H9 (cell line): ENCODE measurements around the gene DENND4A. TPM values are rescaled to one million over a fixed set of nuclear protein-coding genes. Genes with fewer than 3 reads are reported as not detected.

Experiments
- DNase-seq: peaks from one replicate; pipeline ENCODE4 v3.0.0-alpha.2; 2017
- H2AFZ ChIP-seq: one replicate; pipeline ENCODE4 v1.6.1; 2013; ENCODE audit warnings: mild to moderate bottlenecking, low read length, control low read depth, moderate library complexity
- H2AK5ac ChIP-seq: 2 replicates; pipeline ENCODE4 v1.6.1; 2013; ENCODE audit warnings: low read length, control low read depth, mixed read lengths; ENCODE audit not compliant: insufficient read length
- H2BK120ac ChIP-seq: one replicate; pipeline ENCODE4 v1.6.1; 2013; ENCODE audit warnings: low read depth, mild to moderate bottlenecking, low read length, control low read depth, inconsistent platforms; ENCODE audit not compliant: poor library complexity, severe bottlenecking
- H2BK12ac ChIP-seq: 2 replicates; pipeline ENCODE4 v1.6.1; 2013; ENCODE audit warnings: low read length, control low read depth, mixed read lengths, low read depth; ENCODE audit not compliant: insufficient read length
- H2BK15ac ChIP-seq: 2 replicates; pipeline ENCODE4 v1.6.1; 2013; ENCODE audit warnings: low read depth, low read length, control low read depth
- H2BK20ac ChIP-seq: one replicate; pipeline ENCODE4 v1.6.1; 2013; ENCODE audit warnings: low read depth, mild to moderate bottlenecking, low read length, control low read depth, inconsistent platforms; ENCODE audit not compliant: poor library complexity, severe bottlenecking
- H2BK5ac ChIP-seq: 2 replicates; pipeline ENCODE4 v1.6.1; 2013; ENCODE audit warnings: low read length, control low read depth, mixed read lengths; ENCODE audit not compliant: insufficient read length
- H3K14ac ChIP-seq: 2 replicates; pipeline ENCODE4 v1.6.1; 2013; ENCODE audit warnings: low read length, control low read depth; ENCODE audit not compliant: insufficient read depth
- H3K18ac ChIP-seq: 2 replicates; pipeline ENCODE4 v1.6.1; 2013; ENCODE audit warnings: low read depth, mild to moderate bottlenecking, mixed read lengths, low read length, control low read depth; ENCODE audit not compliant: insufficient read length
- H3K23ac ChIP-seq: 2 replicates; pipeline ENCODE4 v1.6.1; 2013; ENCODE audit warnings: low read length, control low read depth, mixed read lengths, low read depth; ENCODE audit not compliant: insufficient read length
- H3K23me2 ChIP-seq: 2 replicates; pipeline ENCODE4 v1.6.1; 2013; ENCODE audit warnings: low read depth, mild to moderate bottlenecking, mixed read lengths, low read length, control low read depth; ENCODE audit not compliant: insufficient read length, poor library complexity, severe bottlenecking
- H3K27ac ChIP-seq: 2 replicates; pipeline ENCODE4 v1.5.1; 2013; ENCODE audit warnings: low read length, control low read depth, mixed read lengths, low read depth; ENCODE audit not compliant: insufficient read length
- H3K27me3 ChIP-seq: 2 replicates; pipeline ENCODE4 v1.6.1; 2013; ENCODE audit warnings: low read length, control low read depth, inconsistent platforms; ENCODE audit not compliant: insufficient read depth
- H3K4ac ChIP-seq: 2 replicates; pipeline ENCODE4 v1.6.1; 2013; ENCODE audit warnings: low read depth, mild to moderate bottlenecking, control low read depth, inconsistent platforms, low read length, moderate library complexity
- H3K4me1 ChIP-seq: 2 replicates; pipeline ENCODE4 v1.6.1; 2013; ENCODE audit warnings: low read length, control low read depth, inconsistent platforms; ENCODE audit not compliant: insufficient read depth
- H3K4me2 ChIP-seq: 2 replicates; pipeline ENCODE4 v1.6.1; 2013; ENCODE audit warnings: low read length, control low read depth, mixed read lengths; ENCODE audit not compliant: insufficient read length, insufficient read depth
- H3K56ac ChIP-seq: 2 replicates; pipeline ENCODE4 v1.6.1; 2013; ENCODE audit warnings: low read depth, mild to moderate bottlenecking, mixed read lengths, low read length, control low read depth; ENCODE audit not compliant: insufficient read length
- H3K79me1 ChIP-seq: 2 replicates; pipeline ENCODE4 v1.6.1; 2013; ENCODE audit warnings: low read depth, mild to moderate bottlenecking, moderate library complexity, low read length, control low read depth, inconsistent platforms; ENCODE audit not compliant: insufficient read depth, poor library complexity, severe bottlenecking
- H3K79me2 ChIP-seq: 2 replicates; pipeline ENCODE4 v1.6.1; 2013; ENCODE audit warnings: low read length, control low read depth, inconsistent platforms; ENCODE audit not compliant: insufficient read depth
- H3K9ac ChIP-seq: 2 replicates; pipeline ENCODE4 v1.6.1; 2013; ENCODE audit warnings: low read length, control low read depth, mixed read lengths; ENCODE audit not compliant: insufficient read length; ENCODE audit errors: extremely low read depth
- H3K9me3 ChIP-seq: one replicate; pipeline ENCODE4 v1.6.1; 2013; ENCODE audit warnings: low read depth, low read length, inconsistent platforms; ENCODE audit not compliant: control insufficient read depth
- H3T11ph ChIP-seq: one replicate; pipeline ENCODE4 v1.6.1; 2013; ENCODE audit warnings: mild to moderate bottlenecking, low read length, control low read depth, inconsistent platforms
- H4K20me1 ChIP-seq: one replicate; pipeline ENCODE4 v1.6.1; 2013; ENCODE audit not compliant: control insufficient read depth, insufficient read length, insufficient read depth
- H4K5ac ChIP-seq: 2 replicates; pipeline ENCODE4 v1.6.1; 2013; ENCODE audit warnings: low read depth, mild to moderate bottlenecking, mixed read lengths, low read length, control low read depth; ENCODE audit not compliant: insufficient read length
- H4K8ac ChIP-seq: replicated peaks from 2 replicates; pipeline ENCODE4 v1.6.1; 2013; ENCODE audit warnings: low read length, control low read depth, mixed read lengths, low read depth; ENCODE audit not compliant: insufficient read length
- H4K91ac ChIP-seq: 2 replicates; pipeline ENCODE4 v1.6.1; 2013; ENCODE audit warnings: low read depth, mild to moderate bottlenecking, moderate library complexity, mixed read lengths, low read length, control low read depth; ENCODE audit not compliant: insufficient read length
- H3K27ac Mint-ChIP-seq, 3 experiments: 2 replicates in 2 of 3; 3 replicates in 1 of 3; pipeline ENCODE4 v1.8.0; 2020 to 2021; ENCODE audit warnings: mixed read lengths in 3 of 3, mild to moderate bottlenecking in 1 of 3, moderate library complexity in 1 of 3
- H3K27me3 Mint-ChIP-seq: 2 replicates; pipeline ENCODE4 v1.8.0; 2021; ENCODE audit warnings: low read depth, mild to moderate bottlenecking, moderate library complexity, mixed read lengths
- H3K36me3 Mint-ChIP-seq, 3 experiments: 2 replicates in 2 of 3; 3 replicates in 1 of 3; pipeline ENCODE4 v1.8.0; 2020 to 2021; ENCODE audit warnings: low read depth in 3 of 3, mixed read lengths in 3 of 3; ENCODE audit not compliant: insufficient read depth in 1 of 3
- H3K4me1 Mint-ChIP-seq, 2 experiments: 2 replicates each; pipeline ENCODE4 v1.8.0; 2020; ENCODE audit warnings: mixed read lengths in 2 of 2
- H3K4me3 Mint-ChIP-seq, 2 experiments: 2 replicates in 1 of 2; 3 replicates in 1 of 2; pipeline ENCODE4 v1.8.0; 2020 to 2021; ENCODE audit warnings: mild to moderate bottlenecking in 2 of 2, mixed read lengths in 2 of 2, moderate library complexity in 1 of 2
- H3K9me3 Mint-ChIP-seq, 2 experiments: 2 replicates in 1 of 2; 3 replicates in 1 of 2; pipeline ENCODE4 v1.8.0; 2020; ENCODE audit warnings: mild to moderate bottlenecking in 2 of 2, mixed read lengths in 2 of 2, moderate library complexity in 1 of 2
- WGBS: extraction: QIAGEN DNeasy Blood & Tissue Kit; methylation state at CpG from one replicate; pipeline ENCODE4 v1.1.7; 2013; ENCODE audit warnings: missing lambda C conversion rate, low lambda C conversion rate, mixed read lengths; ENCODE audit not compliant: insufficient read length; ENCODE audit errors: extremely low coverage; 5-methylcytosine and 5-hydroxymethylcytosine counted together
- total RNA-seq: library from RNA; stranded (reverse); gene quantifications from 2 replicates; pipeline ENCODE4 v1.2.1, GENCODE V29; 2021
- TF ChIP-seq, protein P1 (sequence below): fragments of 200-600 bp; sonication (generic); conservative IDR thresholded peaks from 3 replicates; pipeline ENCODE4 v1.8.0; 2021; ENCODE audit warnings: antibody characterized with exemption, mild to moderate bottlenecking

Gene DENND4A
- total RNA-seq, 1 experiment from 2014 or later: 4.7 TPM

DNA sequence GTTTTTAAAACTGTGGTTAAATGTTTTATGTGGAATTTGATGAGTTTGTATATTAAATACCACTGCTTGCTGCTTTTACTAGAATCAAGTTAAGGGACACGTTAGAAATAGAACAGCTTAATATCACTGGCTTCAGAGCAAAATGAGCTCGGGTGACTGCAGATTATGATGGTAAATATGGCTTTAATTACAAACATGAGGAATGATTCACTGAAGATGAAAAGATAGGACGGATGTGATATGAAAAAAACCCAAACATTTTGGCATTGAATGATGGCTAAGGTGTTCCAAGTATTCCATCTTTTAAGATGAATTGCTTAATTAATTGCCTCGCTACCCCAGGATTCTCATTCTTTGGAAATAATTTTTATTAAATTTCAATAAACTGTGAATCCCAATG, 136.6 kb downstream of the DENND4A start:
- H2AK5ac ChIP-seq: no peak overlapping the region
- H2AFZ ChIP-seq: no peak overlapping the region
- no peak overlapping the region for H3T11ph ChIP-seq
- no peaks in the 10 kb centered on the region for H3K79me1 ChIP-seq
- H3K4ac ChIP-seq: no peak overlapping the region
- H3K9me3 ChIP-seq: no peaks in the 10 kb centered on the region
- H3K27me3 ChIP-seq: no peaks in the 10 kb centered on the region
- H4K91ac ChIP-seq: no peak overlapping the region
- TF ChIP-seq, protein P1, sequence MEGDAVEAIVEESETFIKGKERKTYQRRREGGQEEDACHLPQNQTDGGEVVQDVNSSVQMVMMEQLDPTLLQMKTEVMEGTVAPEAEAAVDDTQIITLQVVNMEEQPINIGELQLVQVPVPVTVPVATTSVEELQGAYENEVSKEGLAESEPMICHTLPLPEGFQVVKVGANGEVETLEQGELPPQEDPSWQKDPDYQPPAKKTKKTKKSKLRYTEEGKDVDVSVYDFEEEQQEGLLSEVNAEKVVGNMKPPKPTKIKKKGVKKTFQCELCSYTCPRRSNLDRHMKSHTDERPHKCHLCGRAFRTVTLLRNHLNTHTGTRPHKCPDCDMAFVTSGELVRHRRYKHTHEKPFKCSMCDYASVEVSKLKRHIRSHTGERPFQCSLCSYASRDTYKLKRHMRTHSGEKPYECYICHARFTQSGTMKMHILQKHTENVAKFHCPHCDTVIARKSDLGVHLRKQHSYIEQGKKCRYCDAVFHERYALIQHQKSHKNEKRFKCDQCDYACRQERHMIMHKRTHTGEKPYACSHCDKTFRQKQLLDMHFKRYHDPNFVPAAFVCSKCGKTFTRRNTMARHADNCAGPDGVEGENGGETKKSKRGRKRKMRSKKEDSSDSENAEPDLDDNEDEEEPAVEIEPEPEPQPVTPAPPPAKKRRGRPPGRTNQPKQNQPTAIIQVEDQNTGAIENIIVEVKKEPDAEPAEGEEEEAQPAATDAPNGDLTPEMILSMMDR: no peak
- no peak overlapping the region for H3K56ac ChIP-seq
- no peak overlapping the region for H3K4me2 ChIP-seq
- no peak overlapping the region for H4K5ac ChIP-seq
- H3K27ac ChIP-seq: no peak overlapping the region
- no peak overlapping the region for H3K4me3 Mint-ChIP-seq
- DNase-seq: no peak
- no peak overlapping the region for H2BK12ac ChIP-seq
- no peaks in the 10 kb centered on the region for H3K23me2 ChIP-seq
- no peaks in the 10 kb centered on the region for H3K36me3 Mint-ChIP-seq
- H2BK15ac ChIP-seq: no peak overlapping the region
- no peak overlapping the region for H3K27ac Mint-ChIP-seq
- H3K9ac ChIP-seq: no peak overlapping the region
- H3K27me3 Mint-ChIP-seq: no peaks in the 10 kb centered on the region
- no peak overlapping the region for H2BK120ac ChIP-seq
- no peaks in the 10 kb centered on the region for H3K79me2 ChIP-seq
- H2BK20ac ChIP-seq: no peak overlapping the region
- peaks cover 6% of the 10 kb centered on the region in 2 experiments for H3K4me1 Mint-ChIP-seq
- H2BK5ac ChIP-seq: no peak overlapping the region
- H3K18ac ChIP-seq: no peak overlapping the region
- H3K23ac ChIP-seq: no peak overlapping the region
- H3K9me3 Mint-ChIP-seq: no peaks in the 10 kb centered on the region
- WGBS: no CpG with 5 or more reads among the region's 4 CpGs
- no peak overlapping the region for H3K14ac ChIP-seq
- H3K4me1 ChIP-seq: no peaks in the 10 kb centered on the region
- no peaks in the 10 kb centered on the region for H4K20me1 ChIP-seq
- H4K8ac ChIP-seq: no peak overlapping the region
